HepG2 (cell line): ENCODE results near the gene GDPGP1. TPM values are rescaled to one million over a fixed set of nuclear protein-coding genes. Genes with fewer than 3 reads are reported as not detected.

Experiments used
- ARID5B ChIP-seq: IDR thresholded peaks from 2 replicates; pipeline ENCODE4 v1.4.0; 2020; ENCODE audit warnings: mild to moderate bottlenecking, missing genetic modification reagents
- CEBPZ ChIP-seq: IDR thresholded peaks from 2 replicates; pipeline ENCODE4 v1.6.1; 2012; ENCODE audit warnings: low read length, improper control_type of control experiment
- ETV6 ChIP-seq: sonication (generic); formaldehyde crosslinking; conservative IDR thresholded peaks from 2 replicates; pipeline ENCODE4 v1.4.0; 2020; ENCODE audit warnings: missing genetic modification reagents
- FOXK1 ChIP-seq: sonication (generic); formaldehyde crosslinking; IDR thresholded peaks from 2 replicates; pipeline ENCODE4 v1.4.0; 2020; ENCODE audit warnings: low read depth, missing genetic modification reagents, borderline replicate concordance
- FOXM1 ChIP-seq: sonication (generic); formaldehyde crosslinking; IDR thresholded peaks from 2 replicates; pipeline ENCODE4 v1.5.0; 2020; ENCODE audit warnings: missing genetic modification reagents
- HMG20B ChIP-seq: conservative IDR thresholded peaks from 2 replicates; pipeline ENCODE4 v1.6.1; 2016; ENCODE audit warnings: missing genetic modification reagents, missing compliant biosample characterization
- RFX1 ChIP-seq: fragments of 450-650 bp; IDR thresholded peaks from 2 replicates; pipeline ENCODE4 v1.6.1; 2017
- RORA ChIP-seq: sonication (generic); formaldehyde crosslinking; IDR thresholded peaks from 2 replicates; pipeline ENCODE4 v1.5.0; 2020; ENCODE audit warnings: mild to moderate bottlenecking, missing genetic modification reagents, moderate library complexity
- ZFP36L1 ChIP-seq: sonication (generic); formaldehyde crosslinking; IDR thresholded peaks from 2 replicates; pipeline ENCODE4 v1.8.0; 2022; ENCODE audit warnings: mild to moderate bottlenecking, missing genetic modification reagents, moderate library complexity
- ZFX ChIP-seq: sonication (generic); formaldehyde crosslinking; IDR thresholded peaks from 2 replicates; pipeline ENCODE4 v1.4.0; 2020; ENCODE audit warnings: mild to moderate bottlenecking, low read depth, missing genetic modification reagents, moderate library complexity
- ZKSCAN5 ChIP-seq: sonication (generic); formaldehyde crosslinking; IDR thresholded peaks from 2 replicates; pipeline ENCODE4 v1.5.1; 2020; ENCODE audit warnings: mild to moderate bottlenecking, missing genetic modification reagents
- ZMAT5 ChIP-seq: sonication (generic); formaldehyde crosslinking; IDR thresholded peaks from 2 replicates; pipeline ENCODE4 v1.5.0; 2020; ENCODE audit warnings: mild to moderate bottlenecking, low read depth, missing genetic modification reagents, borderline replicate concordance
- ZNF143 ChIP-seq: sonication (generic); formaldehyde crosslinking; IDR thresholded peaks from 2 replicates; pipeline ENCODE4 v1.4.0; 2020; ENCODE audit warnings: missing genetic modification reagents
- ZNF17 ChIP-seq: sonication (generic); formaldehyde crosslinking; IDR thresholded peaks from 2 replicates; pipeline ENCODE4 v1.5.0; 2020; ENCODE audit warnings: mild to moderate bottlenecking, missing genetic modification reagents
- ZNF180 ChIP-seq: sonication (generic); formaldehyde crosslinking; IDR thresholded peaks from 2 replicates; pipeline ENCODE4 v1.4.0; 2020; ENCODE audit warnings: low read depth, missing genetic modification reagents, borderline replicate concordance
- ZNF552 ChIP-seq: sonication (generic); formaldehyde crosslinking; IDR thresholded peaks from 2 replicates; pipeline ENCODE4 v1.9.0; 2022; ENCODE audit warnings: missing genetic modification reagents, mild to moderate bottlenecking, borderline replicate concordance
- ZNF720 ChIP-seq: sonication (generic); formaldehyde crosslinking; IDR thresholded peaks from 2 replicates; pipeline ENCODE4 v1.4.0; 2020; ENCODE audit warnings: missing genetic modification reagents
- polyA plus RNA-seq, 8 experiments: library from polyadenylated mRNA; depleted of rRNA in 3 of 8; stranded (reverse) in 7 of 8; unstranded in 1 of 8; fragments of >200 nt; fragmentation: Illumina TruSeq in 4 of 8; extraction: Trizol in 4 of 8; gene quantifications; 2 replicates each; pipeline versions ENCODE4 v1.2.1 to v1.2.3, GENCODE V29; 2011 to 2016; ENCODE audit warnings: low read depth in 4 of 8, missing spikeins in 1 of 8, mixed read lengths in 1 of 8; ENCODE audit not compliant: insufficient read depth in 1 of 8
- total RNA-seq, 5 experiments: library from RNA; depleted of rRNA; stranded (reverse); fragments of >200 nt; fragmentation: Illumina TruSeq; extraction: Trizol; gene quantifications; 2 replicates each; pipeline ENCODE4 v1.2.3, GENCODE V29; 2016; ENCODE audit warnings: low read depth in 1 of 5
- TF ChIP-seq, protein P1 (sequence below): sonication (generic); formaldehyde crosslinking; IDR thresholded peaks from 2 replicates; pipeline ENCODE4 v1.4.0; 2020; ENCODE audit warnings: missing genetic modification reagents, mild to moderate bottlenecking, borderline replicate concordance

The GDPGP1 gene
- total and polyA plus RNA-seq, 2 of the 13 experiments (the other 11 are each of a cell fraction or from before 2014, with no cell fraction given), result 1.5 to 4.3 TPM

GRCh38 chr15:90265271-90266060, 31.5 kb downstream of the GDPGP1 start, which contains the start of gene NGRN (continued):
- TF ChIP-seq ZNF143 (CRISPR knock-in tag) (peak; percentile 60; the same call in 1 of the 2 replicates), ETV6 (CRISPR knock-in tag) (0 out of 2 replicates have a peak, but pooled peaks have one; percentile 70), RFX1 (no peak), ZFX (CRISPR knock-in tag) (peak; percentile 97), ZNF180 (CRISPR knock-in tag) (no peak), HMG20B (CRISPR knock-in tag) (no peak; the same call in 1 of the 2 replicates), ZNF17 (CRISPR knock-in tag) (no peak), ZKSCAN5 (CRISPR knock-in tag) (no peak), ZMAT5 (CRISPR knock-in tag) (no peak), ZFP36L1 (CRISPR knock-in tag) (peak; percentile 88), RORA (CRISPR knock-in tag) (no peak), CEBPZ (no peak), ZNF552 (CRISPR knock-in tag) (0 out of 2 replicates have a peak, but pooled peaks have one; percentile 43), FOXM1 (CRISPR knock-in tag) (no peak), FOXK1 (CRISPR knock-in tag) (peak; percentile 72; the same call in 1 of the 2 replicates), ZNF720 (CRISPR knock-in tag) (no peak), ARID5B (CRISPR knock-in tag) (peak; percentile 56)
- TF ChIP-seq, protein P1, sequence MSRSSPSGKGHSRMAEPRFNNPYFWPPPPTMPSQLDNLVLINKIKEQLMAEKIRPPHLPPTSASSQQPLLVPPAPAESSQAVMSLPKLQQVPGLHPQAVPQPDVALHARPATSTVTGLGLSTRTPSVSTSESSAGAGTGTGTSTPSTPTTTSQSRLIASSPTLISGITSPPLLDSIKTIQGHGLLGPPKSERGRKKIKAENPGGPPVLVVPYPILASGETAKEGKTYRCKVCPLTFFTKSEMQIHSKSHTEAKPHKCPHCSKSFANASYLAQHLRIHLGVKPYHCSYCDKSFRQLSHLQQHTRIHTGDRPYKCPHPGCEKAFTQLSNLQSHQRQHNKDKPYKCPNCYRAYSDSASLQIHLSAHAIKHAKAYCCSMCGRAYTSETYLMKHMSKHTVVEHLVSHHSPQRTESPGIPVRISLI (CRISPR knock-in tag), result peak; percentile 45; the same call in 1 of the 2 replicates
